Activated naive CD8-positive, alpha-beta T cell treated with anti-CD3 and anti-CD28 coated beads for 36 hours (primary cell): ENCODE data around the gene TBC1D5. TPM values are rescaled to one million over a fixed set of nuclear protein-coding genes. Genes with fewer than 3 reads are reported as not detected.
"Not testable (repeated sequence)": the region's sequence is repeated elsewhere in the genome, so short reads cannot be mapped to it uniquely, and the experiment has no call there.

Experiments
- DNase-seq: peaks from one replicate; pipeline ENCODE4 v3.0.0; 2021
- H3K27ac Mint-ChIP-seq: one replicate; pipeline ENCODE4 v1.8.0; 2022; ENCODE audit warnings: mild to moderate bottlenecking, moderate library complexity, mixed read lengths
- H3K27me3 Mint-ChIP-seq: one replicate; pipeline ENCODE4 v1.8.0; 2022; ENCODE audit warnings: mild to moderate bottlenecking, mixed read lengths
- H3K36me3 Mint-ChIP-seq: one replicate; pipeline ENCODE4 v1.8.0; 2021; ENCODE audit warnings: mild to moderate bottlenecking, mixed read lengths
- H3K4me1 Mint-ChIP-seq: one replicate; pipeline ENCODE4 v1.8.0; 2021; ENCODE audit warnings: mixed read lengths
- H3K4me3 Mint-ChIP-seq: one replicate; pipeline ENCODE4 v1.8.0; 2022; ENCODE audit warnings: mild to moderate bottlenecking, moderate library complexity, mixed read lengths
- H3K9me3 Mint-ChIP-seq: one replicate; pipeline ENCODE4 v1.8.0; 2022; ENCODE audit warnings: mixed read lengths
- total RNA-seq, 2 experiments: library from RNA; stranded (reverse); gene quantifications; one replicate each; pipeline ENCODE4 v1.2.3, GENCODE V29; 2021

The TBC1D5 gene
- 10 to 100 TPM; 43.7 to 48.5 TPM for total RNA-seq

GRCh38 chr3:17742102-17742879, at the start of gene TBC1D5:
Gene TBC1D5, minus strand, starts transcription at chr3:17742631. Its CDS starts 234,061 bp downstream, at chr3:17508570.
- Mint-ChIP-seq H3K27ac (peak within 1 kb of the TSS; percentile 98), H3K36me3 (peaks cover 4% of the 10 kb centered on the region), H3K4me3 (peak within 1 kb of the TSS; percentile 95), H3K4me1 (peaks cover 39% of the 10 kb centered on the region), H3K9me3 (no peaks in the 10 kb centered on the region), H3K27me3 (no peaks in the 10 kb centered on the region)
- peak; percentile 96 for DNase-seq

- no peak for DNase-seq
- peaks cover 7% of the 10 kb centered on the region for H3K27me3 Mint-ChIP-seq
- H3K4me1 Mint-ChIP-seq: peaks cover 12% of the 10 kb centered on the region
- H3K36me3 Mint-ChIP-seq: peaks cover 24% of the 10 kb centered on the region
- H3K9me3 Mint-ChIP-seq: peaks cover 4% of the 10 kb centered on the region
- no peak overlapping the region for H3K4me3 Mint-ChIP-seq
- no peak overlapping the region for H3K27ac Mint-ChIP-seq
Measured at GRCh38 chr3:17783426-17783825, 41.0 kb upstream of the TBC1D5 start.

GRCh38 chr3:17782751-17783150, 40.3 kb upstream of the TBC1D5 start:
- H3K9me3 Mint-ChIP-seq: peaks cover 4% of the 10 kb centered on the region
- DNase-seq: no peak
- H3K4me1 Mint-ChIP-seq: peaks cover 12% of the 10 kb centered on the region
- H3K36me3 Mint-ChIP-seq: peaks cover 24% of the 10 kb centered on the region
- H3K27me3 Mint-ChIP-seq: peaks cover 7% of the 10 kb centered on the region
- H3K27ac Mint-ChIP-seq: no peak overlapping the region
- no peak overlapping the region for H3K4me3 Mint-ChIP-seq

GRCh38 chr3:17780369-17780768, 37.9 kb upstream of the TBC1D5 start:
- not testable (repeated sequence) for DNase-seq, H3K9me3 Mint-ChIP-seq, H3K4me3 Mint-ChIP-seq, H3K27ac Mint-ChIP-seq
- H3K36me3 Mint-ChIP-seq: peaks cover 40% of the 10 kb centered on the region
- peaks cover 30% of the 10 kb centered on the region for H3K27me3 Mint-ChIP-seq
- peaks cover 21% of the 10 kb centered on the region for H3K4me1 Mint-ChIP-seq

- not testable (repeated sequence) for H3K27ac Mint-ChIP-seq
Measured at GRCh38 chr3:17779304-17780250, 37.1 kb upstream of the TBC1D5 start.

GRCh38 chr3:17777326-17777725, 34.9 kb upstream of the TBC1D5 start:
- not testable (repeated sequence) for DNase-seq, H3K27ac Mint-ChIP-seq, H3K4me3 Mint-ChIP-seq, H3K9me3 Mint-ChIP-seq
- H3K4me1 Mint-ChIP-seq: peaks cover 32% of the 10 kb centered on the region
- peaks cover 35% of the 10 kb centered on the region for H3K36me3 Mint-ChIP-seq
- peaks cover 48% of the 10 kb centered on the region for H3K27me3 Mint-ChIP-seq

More at GRCh38 chr3:17779304-17780250, 37.1 kb upstream of the TBC1D5 start:
- H3K9me3 Mint-ChIP-seq, DNase-seq, H3K4me3 Mint-ChIP-seq: not testable (repeated sequence)
- Mint-ChIP-seq H3K27me3 (peaks cover 32% of the 10 kb centered on the region), H3K36me3 (peaks cover 44% of the 10 kb centered on the region), H3K4me1 (peaks cover 28% of the 10 kb centered on the region)

- H3K4me3 Mint-ChIP-seq: peak overlapping the region; percentile 83
- H3K4me1 Mint-ChIP-seq: peaks cover 32% of the 10 kb centered on the region
- H3K27me3 Mint-ChIP-seq: peaks cover 60% of the 10 kb centered on the region
- peaks cover 24% of the 10 kb centered on the region for H3K36me3 Mint-ChIP-seq
- DNase-seq: peak; percentile 42
- H3K27ac Mint-ChIP-seq: peak overlapping the region; percentile 85
- peaks cover 5% of the 10 kb centered on the region for H3K9me3 Mint-ChIP-seq
Measured at GRCh38 chr3:17775073-17775472, 32.6 kb upstream of the TBC1D5 start.

- peaks cover 21% of the 10 kb centered on the region for H3K36me3 Mint-ChIP-seq
- peak overlapping the region; percentile 85 for H3K27ac Mint-ChIP-seq
- peak; percentile 73 for DNase-seq
- peaks cover 65% of the 10 kb centered on the region for H3K27me3 Mint-ChIP-seq
- H3K4me1 Mint-ChIP-seq: peaks cover 25% of the 10 kb centered on the region
- H3K4me3 Mint-ChIP-seq: peak overlapping the region; percentile 83
- H3K9me3 Mint-ChIP-seq: not testable (repeated sequence)
Measured at GRCh38 chr3:17774180-17774910, 31.9 kb upstream of the TBC1D5 start.

GRCh38 chr3:17772556-17772955, 30.1 kb upstream of the TBC1D5 start:
- DNase-seq: no peak
- H3K9me3 Mint-ChIP-seq: peaks cover 5% of the 10 kb centered on the region
- H3K27me3 Mint-ChIP-seq: peaks cover 63% of the 10 kb centered on the region
- peaks cover 20% of the 10 kb centered on the region for H3K4me1 Mint-ChIP-seq
- H3K4me3 Mint-ChIP-seq: no peak overlapping the region
- H3K27ac Mint-ChIP-seq: no peak overlapping the region
- peaks cover 21% of the 10 kb centered on the region for H3K36me3 Mint-ChIP-seq

GRCh38 chr3:17771177-17772017, 29.0 kb upstream of the TBC1D5 start:
- H3K27me3 Mint-ChIP-seq: peaks cover 56% of the 10 kb centered on the region
- no peak overlapping the region for H3K4me3 Mint-ChIP-seq
- peaks cover 18% of the 10 kb centered on the region for H3K4me1 Mint-ChIP-seq
- H3K36me3 Mint-ChIP-seq: peaks cover 13% of the 10 kb centered on the region
- DNase-seq: no peak
- H3K9me3 Mint-ChIP-seq: peaks cover 5% of the 10 kb centered on the region
- no peak overlapping the region for H3K27ac Mint-ChIP-seq

GRCh38 chr3:17770682-17771081, 28.3 kb upstream of the TBC1D5 start:
- DNase-seq: no peak
- Mint-ChIP-seq H3K9me3 (peaks cover 5% of the 10 kb centered on the region), H3K36me3 (peaks cover 8% of the 10 kb centered on the region), H3K27ac (no peak overlapping the region), H3K4me3 (no peak overlapping the region), H3K4me1 (peaks cover 14% of the 10 kb centered on the region), H3K27me3 (peaks cover 50% of the 10 kb centered on the region)

GRCh38 chr3:17765819-17766472, 23.5 kb upstream of the TBC1D5 start:
- no peak overlapping the region for H3K27ac Mint-ChIP-seq
- no peak overlapping the region for H3K4me3 Mint-ChIP-seq
- H3K36me3 Mint-ChIP-seq: no peaks in the 10 kb centered on the region
- H3K27me3 Mint-ChIP-seq: peaks cover 22% of the 10 kb centered on the region
- no peaks in the 10 kb centered on the region for H3K4me1 Mint-ChIP-seq
- H3K9me3 Mint-ChIP-seq: peaks cover 1% of the 10 kb centered on the region
- no peak for DNase-seq

- peaks cover 1% of the 10 kb centered on the region for H3K9me3 Mint-ChIP-seq
- no peaks in the 10 kb centered on the region for H3K4me1 Mint-ChIP-seq
- H3K27me3 Mint-ChIP-seq: peaks cover 12% of the 10 kb centered on the region
- no peaks in the 10 kb centered on the region for H3K36me3 Mint-ChIP-seq
- no peak overlapping the region for H3K27ac Mint-ChIP-seq
- no peak for DNase-seq
- H3K4me3 Mint-ChIP-seq: no peak overlapping the region
Measured at GRCh38 chr3:17761563-17761962, 19.1 kb upstream of the TBC1D5 start.
